ENCODE measurements around the gene DHX40. TPM values are rescaled to one million over a fixed set of nuclear protein-coding genes. Genes with fewer than 3 reads are reported as not detected.
"Not testable (repeated sequence)": the region's sequence is repeated elsewhere in the genome, so short reads cannot be mapped to it uniquely, and the experiment has no call there.

Gene DHX40
- total RNA-seq, 4 donors from 2014 or later: 10.5 to 42.0 (median 25.0) TPM

- DNase-seq: no peak
- H3K27ac ChIP-seq: no peak overlapping the region
- H3K4me1 ChIP-seq: no peaks in the 10 kb centered on the region
- H3K9me3 ChIP-seq: no peaks in the 10 kb centered on the region
- intact Hi-C loops (cut with DNase I): no loop called here
- TF ChIP-seq POLR2A (IDR thresholded peaks at IDR 0.05) (no peak), CTCF (IDR thresholded peaks at IDR 0.05) (no peak)
- peaks cover 4 to 97% (median 16%) of the 10 kb centered on the region in 3 donors for H3K36me3 ChIP-seq
- no peak overlapping the region for H3K4me3 ChIP-seq
- H3K27me3 ChIP-seq: no peaks in the 10 kb centered on the region
Observed at GRCh38 chr17:59651346-59651745, 85.9 kb downstream of the DHX40 start.

DNA sequence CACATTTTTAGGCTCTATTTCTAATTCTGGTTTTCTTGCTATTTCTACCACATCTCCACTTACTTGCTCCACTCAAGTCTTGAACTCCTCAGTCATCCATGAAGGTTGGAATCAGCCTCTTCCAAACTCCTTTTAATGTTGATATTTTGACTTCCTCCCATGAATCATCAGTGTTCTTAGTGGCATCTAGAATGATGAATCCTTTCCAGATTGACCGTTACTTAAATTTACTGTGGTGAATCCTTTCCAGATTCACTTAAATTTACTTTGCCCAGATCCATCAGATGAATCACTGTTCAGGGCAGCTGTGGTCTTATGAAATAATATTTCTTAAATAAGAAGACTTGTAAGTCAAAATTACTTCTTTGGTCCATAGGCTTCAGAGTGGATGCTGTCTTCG lies 86.7 kb downstream of the DHX40 start:
- peaks cover 4 to 99% (median 16%) of the 10 kb centered on the region in 3 donors for H3K36me3 ChIP-seq
- H3K27me3 ChIP-seq: no peaks in the 10 kb centered on the region
- H3K4me1 ChIP-seq: no peaks in the 10 kb centered on the region
- no peak overlapping the region for H3K4me3 ChIP-seq
- TF ChIP-seq CTCF (IDR thresholded peaks at IDR 0.05) (no peak), POLR2A (IDR thresholded peaks at IDR 0.05) (no peak)
- no peaks in the 10 kb centered on the region for H3K9me3 ChIP-seq
- H3K27ac ChIP-seq: no peak overlapping the region
- DNase-seq: no peak
- intact Hi-C loops (cut with DNase I): no loop called here
- WGBS, 2 donors: 80 to 87% methylated on average over 2 of the region's 2 CpGs

GRCh38 chr17:59656624-59657023 lies 91.2 kb downstream of the DHX40 start:
- 66 to 75% methylated on average over 7 of the region's 7 CpGs for WGBS, 2 donors
- H3K4me1 ChIP-seq; H3K4me3 ChIP-seq; DNase-seq; H3K9me3 ChIP-seq; H3K27me3 ChIP-seq; intact Hi-C loops (cut with DNase I); H3K27ac ChIP-seq: not testable (repeated sequence)
- peaks cover 5 to 100% (median 31%) of the 10 kb centered on the region in 3 donors for H3K36me3 ChIP-seq

Small RNA genes within 50 kb of the gene (small RNA-seq; reads per million reads assigned to genes)
- 0 to 0.30 (median 0.04) reads per million in 4 donors for gene RNU4-13P

Other genes with a start within 250 kb of the DHX40 start
- 10 to 100 TPM in 2 of 4 donors, 1 to 10 TPM in 2; 5.5 to 18.3 (median 11.2) TPM for gene YPEL2, start 234.0 kb upstream of the DHX40 start, total RNA-seq
- 100 to 1,000 TPM; 135 to 236 (median 201) TPM for gene CLTC, start 54.3 kb downstream of the DHX40 start, total RNA-seq
- 10 to 100 TPM; 27.2 to 31.7 (median 30.9) TPM for gene PTRH2, start 141.8 kb downstream of the DHX40 start, total RNA-seq
- 100 to 1,000 TPM; 132 to 363 (median 141) TPM for gene VMP1, start 142.0 kb downstream of the DHX40 start, total RNA-seq